ENCODE measurements around the gene GJA4.

- TF ChIP-seq CTCF (IDR thresholded peaks at IDR 0.05) = no peak
- no peak for TF ChIP-seq EP300 (IDR thresholded peaks at IDR 0.05)
- no peak for TF ChIP-seq POLR2AphosphoS5 (IDR thresholded peaks at IDR 0.05)
- TF ChIP-seq POLR2A (IDR thresholded peaks at IDR 0.05) = no peak
Measured at GRCh38 chr1:34778381-34778780, 14.4 kb upstream of the GJA4 start.

Data from upper lobe of left lung (tissue), 4 donors.